Coronary artery (tissue), 2 donors: Measurements from ENCODE around the gene CHAF1B.
"Not testable (repeated sequence)": the region's sequence is repeated elsewhere in the genome, so short reads cannot be mapped to it uniquely, and the experiment has no call there.

Experiments used
- DNase-seq: peaks from one replicate; pipeline ENCODE4 v3.0.0-alpha.2; 2017; ENCODE audit warnings: low spot score
- H3K27ac ChIP-seq, 2 donors: fragments of 200-600 bp; sonication (generic); one replicate each; pipeline ENCODE4 v1.5.1; 2016 to 2019
- H3K4me3 ChIP-seq: fragments of 200-600 bp; sonication (generic); 2 replicates; pipeline ENCODE4 v1.5.1; 2016; ENCODE audit warnings: mild to moderate bottlenecking, moderate library complexity
- CTCF ChIP-seq: fragments of 200-600 bp; sonication (generic); IDR thresholded peaks from one replicate; pipeline ENCODE4 v1.5.1; 2019; ENCODE audit warnings: antibody characterized with exemption

Gene CHAF1B

GRCh38 chr21:36388096-36388495, 2.9 kb downstream of the CHAF1B start:
- no peak overlapping the region for H3K4me3 ChIP-seq
- no peak for TF ChIP-seq CTCF
- DNase-seq: no peak
- H3K27ac ChIP-seq: no peak overlapping the region

- TF ChIP-seq CTCF: no peak
- DNase-seq: no peak
- H3K4me3 ChIP-seq: no peak overlapping the region
- H3K27ac ChIP-seq: no peak overlapping the region
These were observed 3.6 kb downstream of the CHAF1B start for GRCh38 chr21:36388835-36389234.

- not testable (repeated sequence) for DNase-seq, H3K4me3 ChIP-seq, H3K27ac ChIP-seq
These were observed 6.5 kb downstream of the CHAF1B start for GRCh38 chr21:36391649-36392048.

- DNase-seq: no peak
- H3K4me3 ChIP-seq: no peak overlapping the region
- TF ChIP-seq CTCF: no peak
- no peak overlapping the region for H3K27ac ChIP-seq
These were observed 10.3 kb downstream of the CHAF1B start for GRCh38 chr21:36395353-36396111.

- DNase-seq: no peak
- Histone ChIP-seq H3K27ac (no peak overlapping the region), H3K4me3 (no peak overlapping the region)
- TF ChIP-seq CTCF: no peak
These were observed 11.1 kb downstream of the CHAF1B start for GRCh38 chr21:36396325-36396724.

- DNase-seq: no peak
- TF ChIP-seq CTCF: no peak
- Histone ChIP-seq H3K27ac (no peak overlapping the region), H3K4me3 (no peak overlapping the region)
These were observed 11.8 kb downstream of the CHAF1B start for GRCh38 chr21:36396971-36397370.

- DNase-seq: no peak
These were observed 12.4 kb downstream of the CHAF1B start for GRCh38 chr21:36397606-36398005.

GRCh38 chr21:36399736-36400135, 14.5 kb downstream of the CHAF1B start:
- DNase-seq, H3K27ac ChIP-seq, H3K4me3 ChIP-seq: not testable (repeated sequence)

More at GRCh38 chr21:36397606-36398005, 12.4 kb downstream of the CHAF1B start:
- no peak overlapping the region for H3K4me3 ChIP-seq
- TF ChIP-seq CTCF: no peak
- no peak overlapping the region for H3K27ac ChIP-seq
